ENCODE measurements around the gene LTB4R2. TPM values are rescaled to one million over a fixed set of nuclear protein-coding genes. Genes with fewer than 3 reads are reported as not detected.
A peak's percentile ranks its signal among the peaks of the same experiment; 100 is the strongest.

Gene LTB4R2
- total and polyA plus RNA-seq, 2 donors (not counting 1 experiment from before 2014, with no cell fraction given), result 10.7 to 11.7 TPM

GRCh38 chr14:24279301-24280186 is 30.4 kb upstream of the LTB4R2 start:
- Histone ChIP-seq H3K79me2 (ENCODE audit: control insufficient read depth, insufficient read depth, low read length) (peaks cover 44% of the 10 kb centered on the region), H3K4me1 (ENCODE audit: control insufficient read depth in 2 of 2, insufficient read depth in 2 of 2, low read length in 2 of 2) (peaks cover 38 to 60% of the 10 kb centered on the region in 2 donors), H3K27me3 (replicated peaks in 1 of 4; ENCODE audit: control extremely low read depth in 1 of 4, control insufficient read depth in 3 of 4, insufficient read depth in 4 of 4, low read length in 3 of 4) (no peaks in the 10 kb centered on the region), H3K36me3 (replicated peaks in 1 of 2; ENCODE audit: control extremely low read depth in 1 of 2, control insufficient read depth in 1 of 2, extremely low read depth in 1 of 2, insufficient read depth in 2 of 2, low read length in 1 of 2) (no peaks in the 10 kb centered on the region), H4K20me1 (ENCODE audit: control insufficient read depth, insufficient read depth, low read length, poor library complexity, severe bottlenecking) (no peaks in the 10 kb centered on the region), H2AFZ (ENCODE audit: insufficient read depth, low read depth, low read length, poor library complexity, severe bottlenecking) (peak overlapping the region; percentile 44), H3K4me2 (replicated peaks; ENCODE audit: low read depth, low read length, poor library complexity, severe bottlenecking) (peak overlapping the region; percentile 50), H3K9me3 (ENCODE audit: control extremely low read depth in 1 of 3, control insufficient read depth in 2 of 3, insufficient read depth in 1 of 3, low read length in 2 of 3) (peaks cover 0 to 10% (median 0%) of the 10 kb centered on the region in 3 donors), H3K9ac (ENCODE audit: low read length) (peak overlapping the region; percentile 7), H3K27ac (ENCODE audit: low read length in 2 of 2) (peak overlapping the region; percentile 65 to 80), H3K4me3 (ENCODE audit: control extremely low read depth in 1 of 5, extremely low read depth in 1 of 5, insufficient read depth in 1 of 5, low read depth in 2 of 5, low read length in 4 of 5) (peak overlapping the region in 1 of 5 experiments; percentile 10)
- H3K9me3 Mint-ChIP-seq (ENCODE audit: insufficient read depth), result no peaks in the 10 kb centered on the region
- ChIA-PET POLR2A (interaction anchor here (0.5 to 2.0 kb wide), 2 partner anchors 9 to 117 kb away, joined by 4 to 8 read pairs; partner anchors contain the start of gene RABGGTA), CTCF (interaction anchor here (0.7 to 7.1 kb wide), 14 partner anchors 9 to 153 kb away, joined by 3 to 93 read pairs (median 8); partner anchors contain the start of genes CIDEB, DHRS1, MDP1 and NOP9)
- intact Hi-C loops (cut with micrococcal nuclease), result loop anchor here (1.0 to 10.0 kb wide), 4 partner anchors 8 to 135 kb away; partner anchors contain the start of genes EMC9, PSME2, RABGGTA and RNF31
- H3K27ac Mint-ChIP-seq, result peak overlapping the region; percentile 93
- peak overlapping the region; percentile 75 for H3K4me3 Mint-ChIP-seq
- TF ChIP-seq EZH2 (IDR thresholded peaks at IDR 0.05; ENCODE audit: borderline replicate concordance, insufficient read depth, low read depth, low read length, poor library complexity, severe bottlenecking), result no peak
- TF ChIP-seq CTCF (IDR thresholded peaks at IDR 0.05), result peak; percentile 53
- WGBS (ENCODE audit: insufficient coverage), result 49% methylated on average over 7 of the region's 11 CpGs
- peak; percentile 87 for DNase-seq
- peaks cover 66% of the 10 kb centered on the region for H3K4me1 Mint-ChIP-seq
- peak; percentile 90 for ATAC-seq (ENCODE audit: low read depth)
- no peaks in the 10 kb centered on the region for H3K27me3 Mint-ChIP-seq

All from B cell (primary cell).